GOT3 (cell line): ENCODE data around the gene CLCN7.
"Not testable (repeated sequence)": the region's sequence is repeated elsewhere in the genome, so short reads cannot be mapped to it uniquely, and the experiment has no call there.

Source experiments
- DNase-seq: peaks from one replicate; lab custom pipeline; 2025; ENCODE audit warnings: mixed read lengths; lab: John Stamatoyannopoulos, UW

The CLCN7 gene

GRCh38 chr16:1445518-1446203, 29.2 kb downstream of the CLCN7 start:
- no peak for DNase-seq

DNA sequence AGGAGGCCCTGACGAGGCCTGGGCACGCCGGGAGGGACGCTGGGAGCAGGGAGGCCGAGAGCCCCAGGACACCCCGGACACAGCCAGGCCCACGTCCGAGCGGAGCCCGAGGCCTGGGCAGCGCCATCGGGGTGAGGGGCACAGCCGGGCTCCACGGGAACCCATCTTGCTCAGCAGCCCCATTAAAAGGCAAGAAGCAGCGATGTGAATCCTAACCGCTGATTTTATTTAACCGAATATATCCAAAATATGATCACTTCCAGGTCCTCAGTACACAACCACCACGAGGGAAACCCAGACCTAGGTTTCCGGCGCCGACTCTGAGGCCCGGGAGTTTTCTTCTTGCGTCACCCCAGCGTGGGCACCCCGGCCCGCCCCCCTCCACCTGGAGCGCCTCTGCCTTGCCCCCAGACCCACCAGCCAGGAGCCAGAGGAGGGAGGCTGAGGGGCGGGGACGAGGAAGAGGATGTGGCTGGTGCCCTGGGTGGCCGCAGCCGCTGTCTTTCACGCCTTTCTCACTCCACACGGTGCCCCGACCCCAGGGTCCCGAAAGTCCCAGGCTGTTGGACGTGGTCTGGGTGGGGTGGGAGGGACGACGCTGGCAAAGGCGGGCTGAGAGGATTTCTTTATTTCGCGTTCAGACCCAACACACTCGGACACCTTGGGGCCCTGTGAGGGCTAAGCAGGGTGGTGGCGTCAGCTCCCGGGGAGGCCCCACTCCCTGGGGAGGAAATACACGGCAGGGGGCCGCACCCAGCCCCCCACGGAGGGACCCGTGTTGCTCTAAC, 29.9 kb downstream of the CLCN7 start:
- DNase-seq, result no peak

GRCh38 chr16:1443980-1444729, 30.7 kb downstream of the CLCN7 start, which contains the start of gene CCDC154:
TSS of gene CCDC154 (minus strand) at chr16:1444556. CDS start at chr16:1444322, 234 bp downstream.
- no peak for DNase-seq

GRCh38 chr16:1443403-1443973, 31.3 kb downstream of the CLCN7 start:
- no peak for DNase-seq

DNA sequence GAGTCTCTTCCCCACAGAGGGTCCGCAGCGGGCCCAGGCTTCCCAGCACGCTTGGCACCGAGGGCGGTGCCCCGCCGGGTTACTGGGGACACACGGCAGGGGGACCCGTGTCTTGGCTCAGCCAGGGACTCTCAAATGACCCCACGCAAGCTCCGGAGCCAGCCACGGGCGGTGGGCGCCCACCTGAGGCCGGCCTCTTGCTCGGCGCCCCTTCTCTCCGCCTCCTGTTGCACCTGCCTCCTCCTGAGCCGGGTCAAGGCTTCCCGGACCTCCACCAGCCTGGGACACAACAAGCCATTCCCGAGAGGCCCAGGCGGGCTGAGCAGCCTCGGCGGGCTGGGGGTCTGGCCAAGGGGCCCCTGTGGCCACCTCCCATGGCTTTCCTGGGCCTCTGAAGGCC, 32.1 kb downstream of the CLCN7 start:
- no peak for DNase-seq

DNA sequence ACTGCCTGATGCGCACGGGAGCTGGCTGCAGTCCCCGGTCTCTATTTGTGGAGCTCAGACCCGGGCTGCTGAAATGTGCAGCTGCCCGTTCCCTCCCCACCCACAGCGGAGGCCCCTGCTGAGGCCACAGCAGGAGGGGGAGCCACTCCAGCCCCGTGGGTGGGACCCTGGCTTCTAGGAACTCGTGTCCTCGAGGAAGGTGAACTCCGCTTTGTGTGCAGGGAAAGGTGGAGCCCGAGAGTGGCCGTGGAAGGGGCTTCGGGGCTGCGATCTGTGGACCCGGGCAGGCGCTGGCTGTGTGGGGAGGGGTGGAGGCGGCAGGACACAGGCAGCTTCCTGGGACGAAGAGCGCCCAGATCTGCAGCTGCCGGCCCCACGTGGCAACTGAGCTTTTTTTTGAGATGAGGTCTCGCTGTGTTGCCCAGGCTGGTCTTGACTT, 33.4 kb downstream of the CLCN7 start:
- no peak for DNase-seq

GRCh38 chr16:1439699-1440074, 35.1 kb downstream of the CLCN7 start:
- not testable (repeated sequence) for DNase-seq

DNA sequence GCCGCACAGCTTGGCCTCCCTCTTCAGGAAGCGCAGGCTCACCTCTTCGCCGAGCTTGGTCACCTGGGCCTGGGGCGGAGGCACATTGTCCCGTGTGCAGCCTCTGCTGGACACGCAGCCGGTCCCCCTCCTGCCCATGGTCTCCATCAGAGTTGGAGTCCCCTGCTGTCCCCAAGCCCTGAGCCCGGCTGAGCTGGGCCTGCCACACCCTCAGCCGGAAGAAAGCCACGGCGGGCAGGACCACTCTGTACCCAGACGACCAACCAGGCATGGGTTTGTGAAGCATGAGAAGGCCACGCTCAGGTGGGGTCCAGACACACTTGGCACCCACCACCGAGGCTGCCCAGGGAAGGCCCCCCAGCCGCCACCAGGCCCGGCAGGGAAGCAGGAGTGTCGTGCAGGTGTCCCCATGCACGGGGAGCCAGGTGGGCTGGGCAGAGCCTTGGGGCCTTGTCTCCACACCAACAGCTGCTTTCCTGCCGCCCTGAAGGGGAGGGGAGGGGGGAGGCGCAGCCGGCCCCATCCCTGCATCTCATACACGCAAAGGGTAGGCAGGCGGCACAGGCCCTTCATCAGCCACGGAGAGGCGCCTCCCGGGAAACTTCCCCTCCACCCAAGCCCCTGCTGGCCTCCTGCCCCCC, 35.6 kb downstream of the CLCN7 start:
- DNase-seq, result no peak

GRCh38 chr16:1438229-1439057, 36.4 kb downstream of the CLCN7 start:
- DNase-seq, result no peak

- no peak for DNase-seq
These were observed 37.2 kb downstream of the CLCN7 start for GRCh38 chr16:1437606-1438005.

DNA sequence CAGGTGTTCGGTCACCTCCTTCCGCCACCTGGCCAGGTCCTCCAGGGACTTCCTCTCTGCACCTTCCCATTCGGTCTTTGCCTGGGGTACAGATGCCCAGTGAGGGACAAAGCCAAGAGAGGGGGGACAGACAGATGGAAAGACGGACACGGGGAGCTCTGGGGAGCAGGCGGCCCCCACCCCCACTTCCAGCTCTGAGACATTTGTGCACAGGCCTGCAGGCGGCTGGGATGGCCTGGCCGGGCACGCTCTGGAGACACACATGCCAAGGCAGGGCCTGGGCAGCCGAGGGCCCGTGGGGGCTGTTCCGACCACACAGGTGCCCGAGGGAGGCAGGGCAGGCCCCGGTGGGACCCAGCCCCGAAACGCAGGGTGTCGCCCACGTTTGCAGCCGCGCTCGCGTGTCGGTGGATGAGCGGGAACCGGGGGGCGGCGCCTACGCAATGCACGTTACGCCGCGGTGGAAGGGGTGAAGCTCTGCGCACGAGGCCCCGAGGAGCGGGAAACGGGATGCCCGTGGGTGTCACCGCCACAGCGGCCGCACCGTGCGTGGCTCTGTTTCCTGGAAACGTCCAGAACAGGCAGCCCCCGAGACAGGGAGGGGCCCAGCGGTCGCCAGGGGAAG, 38.0 kb downstream of the CLCN7 start:
- no peak for DNase-seq

DNA sequence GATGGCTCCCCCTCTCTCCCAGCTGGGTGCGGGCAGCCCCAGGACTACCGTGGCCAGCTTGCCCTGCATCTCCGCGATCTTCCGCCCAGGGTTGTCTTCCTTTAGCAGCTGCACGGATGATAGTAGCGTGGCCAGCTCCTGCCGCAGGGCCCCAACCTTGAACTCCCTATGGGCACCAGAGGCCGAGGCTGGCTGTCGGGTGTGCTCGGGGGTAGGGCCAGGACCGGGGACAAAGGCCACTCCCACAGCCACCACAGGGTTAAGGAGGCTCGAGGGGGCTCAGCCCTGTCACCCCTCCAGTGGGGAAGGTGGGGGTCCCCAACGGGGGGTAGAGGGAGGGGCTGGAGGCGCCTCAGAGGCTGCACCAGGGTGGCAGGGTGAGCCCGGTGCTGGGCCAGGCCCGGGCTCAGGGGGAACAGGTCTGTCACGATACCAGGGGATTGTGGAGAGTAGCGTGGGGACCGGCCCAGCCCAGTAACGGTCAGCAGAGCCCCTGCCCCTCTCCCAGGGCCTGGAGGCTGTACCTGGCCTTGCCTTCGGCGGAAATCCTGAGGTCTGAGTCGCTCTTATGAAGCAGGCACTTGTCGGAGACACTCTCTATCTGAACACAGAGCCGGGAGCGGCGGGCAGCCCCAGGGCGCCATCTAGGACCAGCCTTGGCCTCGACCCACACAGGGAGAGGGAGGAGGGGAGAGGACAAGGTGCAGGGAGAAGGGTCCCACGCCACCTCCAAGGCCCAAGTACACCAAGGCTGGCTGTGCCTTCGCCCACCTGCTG, 38.7 kb downstream of the CLCN7 start:
- no peak for DNase-seq

DNA sequence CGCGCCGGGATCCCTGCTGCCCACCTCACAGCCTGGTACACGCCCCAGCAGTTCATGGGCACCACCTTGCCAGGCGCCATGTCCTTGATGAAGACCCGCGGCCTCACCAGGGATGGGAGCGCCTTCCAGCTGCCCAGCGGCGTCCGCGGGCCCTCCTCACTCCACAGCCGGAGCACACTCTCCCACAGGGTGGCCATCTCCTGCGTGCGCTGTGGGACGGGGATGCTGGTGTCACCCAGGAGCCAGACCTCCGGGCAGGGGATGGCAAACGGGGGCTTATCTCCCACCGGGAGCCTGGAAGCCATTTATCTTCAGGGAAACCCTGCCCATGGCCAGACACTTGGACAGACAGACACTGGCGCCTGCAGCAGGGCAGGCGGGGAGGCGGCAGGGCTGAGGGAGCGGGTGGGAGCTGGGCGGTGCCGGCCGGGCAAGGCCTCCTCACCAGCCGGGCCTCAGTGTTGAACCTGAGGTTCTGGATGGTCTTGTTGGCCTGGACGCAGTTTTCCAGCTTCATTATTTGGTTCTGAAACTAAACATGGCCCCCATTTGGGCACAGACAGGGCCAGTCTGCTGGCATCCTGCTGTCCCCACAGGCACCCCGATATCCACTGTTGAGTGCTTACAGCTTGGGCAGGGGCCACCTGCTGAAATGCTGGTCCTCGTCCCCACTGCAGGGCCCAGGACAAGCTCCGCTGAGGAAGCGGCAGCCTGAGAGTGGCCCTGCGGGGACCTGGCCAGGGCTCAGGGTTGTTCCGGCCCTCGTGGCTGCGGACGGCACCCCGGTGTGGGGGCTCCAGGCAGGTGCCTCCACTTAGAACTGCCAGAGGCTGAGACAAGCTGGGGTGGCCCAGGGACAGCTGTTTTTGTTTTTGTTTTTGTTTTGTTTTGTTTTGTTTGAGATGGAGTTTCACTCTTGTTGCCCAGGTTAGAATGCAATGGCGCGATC, 39.9 kb downstream of the CLCN7 start:
- no peak for DNase-seq

DNA sequence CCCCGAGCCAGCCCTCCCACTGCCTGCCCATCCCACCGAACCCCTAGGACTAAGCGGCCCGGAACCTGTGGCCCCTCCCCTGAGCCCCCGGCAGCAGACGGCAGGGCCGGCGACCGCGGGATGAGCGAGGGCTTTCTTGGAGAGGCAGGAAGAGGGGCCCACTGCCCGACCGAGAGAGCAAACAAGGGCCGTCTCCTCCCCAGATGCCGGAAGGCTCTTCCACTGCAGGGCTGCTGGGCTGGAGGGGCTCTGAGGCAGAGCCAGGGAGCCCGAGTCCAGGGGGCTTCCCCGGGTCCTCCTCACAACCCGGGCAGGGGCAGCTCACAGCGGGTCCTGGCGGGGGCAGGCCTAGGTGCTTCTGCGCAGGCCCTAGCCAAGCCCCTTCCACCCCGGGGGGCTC, 41.1 kb downstream of the CLCN7 start:
- no peak for DNase-seq

GRCh38 chr16:1433263-1433560, 41.6 kb downstream of the CLCN7 start:
- no peak for DNase-seq

DNA sequence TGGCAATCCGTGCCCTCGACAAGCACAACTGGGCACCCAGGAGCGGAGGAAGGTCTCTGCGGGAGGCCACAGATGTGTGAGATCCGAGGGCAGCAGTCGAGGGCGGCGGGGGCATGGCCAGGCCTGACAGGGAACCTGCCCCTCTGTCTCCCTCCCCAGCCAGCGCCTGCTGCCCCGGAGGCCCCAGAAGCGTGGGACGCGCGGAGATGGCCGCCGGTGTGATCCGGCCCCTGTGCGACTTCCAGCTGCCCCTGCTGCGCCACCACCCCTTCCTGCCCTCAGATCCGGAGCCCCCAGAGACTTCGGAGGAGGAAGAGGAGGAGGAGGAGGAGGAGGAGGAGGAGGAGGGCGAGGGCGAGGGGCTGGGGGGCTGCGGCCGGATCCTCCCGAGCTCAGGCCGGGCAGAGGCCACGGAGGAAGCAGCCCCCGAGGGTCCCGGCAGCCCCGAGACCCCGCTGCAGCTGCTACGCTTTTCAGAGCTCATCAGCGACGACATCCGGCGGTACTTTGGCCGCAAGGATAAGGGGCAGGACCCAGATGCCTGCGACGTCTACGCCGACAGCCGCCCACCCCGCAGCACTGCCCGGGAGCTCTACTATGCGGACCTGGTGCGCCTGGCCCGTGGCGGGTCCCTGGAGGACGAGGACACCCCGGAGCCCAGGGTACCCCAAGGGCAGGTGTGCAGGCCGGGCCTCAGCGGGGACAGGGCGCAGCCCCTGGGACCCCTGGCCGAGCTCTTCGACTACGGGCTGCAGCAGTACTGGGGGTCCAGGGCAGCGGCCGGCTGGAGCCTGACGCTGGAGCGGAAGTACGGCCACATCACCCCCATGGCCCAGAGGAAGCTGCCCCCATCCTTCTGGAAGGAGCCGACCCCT, 42.2 kb downstream of the CLCN7 start:
- no peak for DNase-seq

GRCh38 chr16:1431497-1432270, 43.1 kb downstream of the CLCN7 start:
- DNase-seq, result no peak
